Measurements from ENCODE around the gene FOXP1.

FOXP1 gene

GRCh38 chr3:71366988-71367604 lies 216.4 kb downstream of the FOXP1 start:
- peaks cover 5% of the 10 kb centered on the region for H3K27me3 Mint-ChIP-seq (ENCODE audit: low read depth)
- H3K36me3 Mint-ChIP-seq (ENCODE audit: low read depth) = peaks cover 6% of the 10 kb centered on the region
- H3K4me1 Mint-ChIP-seq = peaks cover 19% of the 10 kb centered on the region
- H3K9me3 Mint-ChIP-seq = no peaks in the 10 kb centered on the region
- peak overlapping the region in 1 of 3 experiments; percentile 7 for H3K27ac Mint-ChIP-seq
- no peak for TF ChIP-seq CTCF (IDR thresholded peaks at IDR 0.05; ENCODE audit: unreplicated experiment in 3 of 3)
- no peak overlapping the region for H3K4me3 Mint-ChIP-seq

GRCh38 chr3:71361334-71361890 lies 222.1 kb downstream of the FOXP1 start:
- Mint-ChIP-seq H3K27me3 (ENCODE audit: low read depth) (peaks cover 4% of the 10 kb centered on the region), H3K27ac (peak overlapping the region; percentile 31 to 73 (median 55)), H3K4me1 (peaks cover 19% of the 10 kb centered on the region), H3K36me3 (ENCODE audit: low read depth) (peaks cover 8% of the 10 kb centered on the region), H3K9me3 (no peaks in the 10 kb centered on the region), H3K4me3 (peak overlapping the region; percentile 27 to 55 (median 28))
- TF ChIP-seq CTCF (IDR thresholded peaks at IDR 0.05; ENCODE audit: unreplicated experiment in 3 of 3) = no peak

GRCh38 chr3:71360764-71361163 lies 222.8 kb downstream of the FOXP1 start:
- Mint-ChIP-seq H3K36me3 (ENCODE audit: low read depth) (peaks cover 8% of the 10 kb centered on the region), H3K4me3 (no peak overlapping the region), H3K4me1 (peaks cover 19% of the 10 kb centered on the region), H3K9me3 (no peaks in the 10 kb centered on the region), H3K27ac (peak overlapping the region in 2 of 3 experiments; percentile 55 to 78), H3K27me3 (ENCODE audit: low read depth) (peaks cover 4% of the 10 kb centered on the region)
- TF ChIP-seq CTCF (IDR thresholded peaks at IDR 0.05; ENCODE audit: unreplicated experiment in 3 of 3) = no peak

- no peaks in the 10 kb centered on the region for H3K9me3 Mint-ChIP-seq
- peaks cover 8% of the 10 kb centered on the region for H3K36me3 Mint-ChIP-seq (ENCODE audit: low read depth)
- H3K4me1 Mint-ChIP-seq = peaks cover 19% of the 10 kb centered on the region
- no peak for TF ChIP-seq CTCF (IDR thresholded peaks at IDR 0.05; ENCODE audit: unreplicated experiment in 3 of 3)
- H3K27ac Mint-ChIP-seq = peak overlapping the region; percentile 55 to 78 (median 59)
- H3K27me3 Mint-ChIP-seq (ENCODE audit: low read depth) = peaks cover 4% of the 10 kb centered on the region
- H3K4me3 Mint-ChIP-seq = no peak overlapping the region
Observed at GRCh38 chr3:71360180-71360579, 223.3 kb downstream of the FOXP1 start.

GRCh38 chr3:71358243-71358642 lies 225.3 kb downstream of the FOXP1 start:
- H3K9me3 Mint-ChIP-seq = no peaks in the 10 kb centered on the region
- peaks cover 8% of the 10 kb centered on the region for H3K36me3 Mint-ChIP-seq (ENCODE audit: low read depth)
- H3K27me3 Mint-ChIP-seq (ENCODE audit: low read depth) = peaks cover 4% of the 10 kb centered on the region
- H3K4me3 Mint-ChIP-seq = no peak overlapping the region
- no peak for TF ChIP-seq CTCF (IDR thresholded peaks at IDR 0.05; ENCODE audit: unreplicated experiment in 3 of 3)
- peaks cover 19% of the 10 kb centered on the region for H3K4me1 Mint-ChIP-seq
- no peak overlapping the region for H3K27ac Mint-ChIP-seq

- H3K4me1 Mint-ChIP-seq = peaks cover 12% of the 10 kb centered on the region
- no peak overlapping the region for H3K27ac Mint-ChIP-seq
- H3K9me3 Mint-ChIP-seq = no peaks in the 10 kb centered on the region
- no peak overlapping the region for H3K4me3 Mint-ChIP-seq
- TF ChIP-seq CTCF (IDR thresholded peaks at IDR 0.05; ENCODE audit: unreplicated experiment in 3 of 3) = no peak
- peaks cover 3% of the 10 kb centered on the region for H3K27me3 Mint-ChIP-seq (ENCODE audit: low read depth)
- H3K36me3 Mint-ChIP-seq (ENCODE audit: low read depth) = peaks cover 8% of the 10 kb centered on the region
Observed at GRCh38 chr3:71356265-71356664, 227.3 kb downstream of the FOXP1 start.
